T-helper 2 cell treated with Interferon-gamma antibody and Interleukin-4, amounts not matched to agents 100 ng/mL and 5 ng/mL, for 36 hours (primary cell): ENCODE measurements around the gene MYH14. TPM values are rescaled to one million over a fixed set of nuclear protein-coding genes. Genes with fewer than 3 reads are reported as not detected.
"Not testable (repeated sequence)": the region's sequence is repeated elsewhere in the genome, so short reads cannot be mapped to it uniquely, and the experiment has no call there.

ENCODE experiments used
- intact Hi-C: fragments of 100-400 bp; cut with micrococcal nuclease; formaldehyde crosslinking; loops from one replicate; pipeline ENCODE4 v1.15.1; 2023
- total RNA-seq: library from RNA; stranded (reverse); gene quantifications from 2 replicates; pipeline ENCODE4 v1.2.3, GENCODE V29; 2022

The MYH14 gene
- total RNA-seq, 1 donor from 2014 or later = not detected

GRCh38 chr19:50330365-50331078, 127.1 kb downstream of the MYH14 start:
- intact Hi-C loops = loop anchor here (10.0 kb wide), 1 partner anchor 474 kb away; no protein-coding TSS in a partner anchor

- intact Hi-C loops = loop anchor here (10.0 kb wide), 1 partner anchor 473 kb away; no protein-coding TSS in a partner anchor
Observed at GRCh38 chr19:50331221-50331993, 128.0 kb downstream of the MYH14 start.

GRCh38 chr19:50331994-50332243, 128.5 kb downstream of the MYH14 start:
- intact Hi-C loops = loop anchor here (10.0 kb wide), 1 partner anchor 473 kb away; no protein-coding TSS in a partner anchor

GRCh38 chr19:50332244-50333038, 129.0 kb downstream of the MYH14 start:
- intact Hi-C loops = loop anchor here (1.0 to 10.0 kb wide), 4 partner anchors 25 to 472 kb away; partner anchors contain the start of genes JOSD2 and POLD1

- intact Hi-C loops = loop anchor here (1.0 to 10.0 kb wide), 4 partner anchors 24 to 472 kb away; partner anchors contain the start of genes JOSD2 and POLD1
Observed at GRCh38 chr19:50333235-50333736, 129.9 kb downstream of the MYH14 start.

GRCh38 chr19:50333737-50334617, 130.6 kb downstream of the MYH14 start:
- intact Hi-C loops = loop anchor here (1.0 to 10.0 kb wide), 4 partner anchors 23 to 471 kb away; partner anchors contain the start of genes JOSD2 and POLD1

- intact Hi-C loops = loop anchor here (10.0 kb wide), 1 partner anchor 470 kb away; no protein-coding TSS in a partner anchor
Observed at GRCh38 chr19:50334741-50335421, 131.5 kb downstream of the MYH14 start.

GRCh38 chr19:50337031-50337430, 133.6 kb downstream of the MYH14 start:
- intact Hi-C loops = loop anchor here (10.0 kb wide), 1 partner anchor 468 kb away; no protein-coding TSS in a partner anchor

- intact Hi-C loops = no loop called here
Observed at GRCh38 chr19:50340331-50340730, 136.9 kb downstream of the MYH14 start.

GRCh38 chr19:50341091-50341564, 137.7 kb downstream of the MYH14 start:
- intact Hi-C loops = no loop called here

- intact Hi-C loops = no loop called here
Observed at GRCh38 chr19:50344661-50345318, 141.4 kb downstream of the MYH14 start.

GRCh38 chr19:50347089-50347581, 143.7 kb downstream of the MYH14 start:
- intact Hi-C loops = not testable (repeated sequence)

- intact Hi-C loops = no loop called here
Observed at GRCh38 chr19:50349277-50350057, 146.0 kb downstream of the MYH14 start.

GRCh38 chr19:50352242-50352641, 148.8 kb downstream of the MYH14 start:
- intact Hi-C loops = no loop called here

GRCh38 chr19:50353487-50353880, 150.1 kb downstream of the MYH14 start:
- intact Hi-C loops = not testable (repeated sequence)

- intact Hi-C loops = loop anchor here (1.0 to 2.0 kb wide), 7 partner anchors 12 to 200 kb away; partner anchors contain the start of genes EMC10, GARIN5A and NR1H2
Observed at GRCh38 chr19:50356691-50357177, 153.3 kb downstream of the MYH14 start.
